ENCODE measurements around the gene INTS1.

Gene INTS1

GRCh38 chr7:1439373-1440363 lies 64.5 kb downstream of the INTS1 start:
- no peak for TF ChIP-seq PKNOX1 (IDR thresholded peaks at IDR 0.05)
- TF ChIP-seq NFRKB (IDR thresholded peaks at IDR 0.05), result no peak
- TF ChIP-seq ELF4 (IDR thresholded peaks at IDR 0.05), result no peak
- no peak for TF ChIP-seq SUZ12 (IDR thresholded peaks at IDR 0.05)
- no peak for TF ChIP-seq FOXK2 (IDR thresholded peaks at IDR 0.05)
- TF ChIP-seq BHLHE40 (IDR thresholded peaks at IDR 0.05; ENCODE audit: borderline replicate concordance), result no peak
- TF ChIP-seq LEF1 (IDR thresholded peaks at IDR 0.05; ENCODE audit: borderline replicate concordance), result no peak
- no peak for TF ChIP-seq FOXA1 (IDR thresholded peaks at IDR 0.05)
- no peak for TF ChIP-seq SP1 (IDR thresholded peaks at IDR 0.05)
- TF ChIP-seq ARNT (IDR thresholded peaks at IDR 0.05), result no peak
- no peak for TF ChIP-seq TARDBP (IDR thresholded peaks at IDR 0.05)
- TF ChIP-seq FOXM1 (IDR thresholded peaks at IDR 0.05; ENCODE audit: borderline replicate concordance), result no peak
- no peak for TF ChIP-seq HDGF (IDR thresholded peaks at IDR 0.05; ENCODE audit: borderline replicate concordance)
- no peak for TF ChIP-seq ZNF384 (IDR thresholded peaks at IDR 0.05)
- no peak for TF ChIP-seq CTBP1 (IDR thresholded peaks at IDR 0.05; ENCODE audit: borderline replicate concordance)
- TF ChIP-seq L3MBTL2 (conservative IDR thresholded peaks at IDR 0.05), result no peak
- ChIA-PET CTCF (interaction anchor here (1.3 kb wide), 1 partner anchor 35 kb away, joined by 3 read pairs; no protein-coding TSS in a partner anchor), POLR2A (no interaction called here)
- DNase-seq (ENCODE audit: extremely low spot score), result no peak

- TF ChIP-seq FOXM1 (IDR thresholded peaks at IDR 0.05; ENCODE audit: borderline replicate concordance) (no peak), ZNF384 (IDR thresholded peaks at IDR 0.05) (no peak), FOXK2 (IDR thresholded peaks at IDR 0.05) (no peak), ELF4 (IDR thresholded peaks at IDR 0.05) (no peak), PKNOX1 (IDR thresholded peaks at IDR 0.05) (no peak), BHLHE40 (IDR thresholded peaks at IDR 0.05; ENCODE audit: borderline replicate concordance) (no peak), HDGF (IDR thresholded peaks at IDR 0.05; ENCODE audit: borderline replicate concordance) (no peak), CTBP1 (IDR thresholded peaks at IDR 0.05; ENCODE audit: borderline replicate concordance) (no peak), SUZ12 (IDR thresholded peaks at IDR 0.05) (no peak), ARNT (IDR thresholded peaks at IDR 0.05) (no peak), NFRKB (IDR thresholded peaks at IDR 0.05) (no peak), SP1 (IDR thresholded peaks at IDR 0.05) (no peak), L3MBTL2 (conservative IDR thresholded peaks at IDR 0.05) (no peak), LEF1 (IDR thresholded peaks at IDR 0.05; ENCODE audit: borderline replicate concordance) (no peak), FOXA1 (IDR thresholded peaks at IDR 0.05) (no peak), TARDBP (IDR thresholded peaks at IDR 0.05) (no peak)
- CTCF ChIA-PET, result interaction anchor here (0.6 kb wide), 1 partner anchor 49 kb away, joined by 3 read pairs; no protein-coding TSS in a partner anchor
- POLR2A ChIA-PET, result no interaction called here
- no peak for DNase-seq (ENCODE audit: extremely low spot score)
Measured at GRCh38 chr7:1438821-1439220, 65.4 kb downstream of the INTS1 start.

- no peak for DNase-seq (ENCODE audit: extremely low spot score)
- no peak for TF ChIP-seq ZNF384 (IDR thresholded peaks at IDR 0.05)
- no peak for TF ChIP-seq PKNOX1 (IDR thresholded peaks at IDR 0.05)
- TF ChIP-seq FOXM1 (IDR thresholded peaks at IDR 0.05; ENCODE audit: borderline replicate concordance), result no peak
- TF ChIP-seq FOXK2 (IDR thresholded peaks at IDR 0.05), result no peak
- TF ChIP-seq SUZ12 (IDR thresholded peaks at IDR 0.05), result no peak
- no peak for TF ChIP-seq L3MBTL2 (conservative IDR thresholded peaks at IDR 0.05)
- no peak for TF ChIP-seq LEF1 (IDR thresholded peaks at IDR 0.05; ENCODE audit: borderline replicate concordance)
- no peak for TF ChIP-seq SP1 (IDR thresholded peaks at IDR 0.05)
- TF ChIP-seq HDGF (IDR thresholded peaks at IDR 0.05; ENCODE audit: borderline replicate concordance), result no peak
- TF ChIP-seq ARNT (IDR thresholded peaks at IDR 0.05), result no peak
- no peak for TF ChIP-seq BHLHE40 (IDR thresholded peaks at IDR 0.05; ENCODE audit: borderline replicate concordance)
- no peak for TF ChIP-seq NFRKB (IDR thresholded peaks at IDR 0.05)
- TF ChIP-seq FOXA1 (IDR thresholded peaks at IDR 0.05), result no peak
- no peak for TF ChIP-seq CTBP1 (IDR thresholded peaks at IDR 0.05; ENCODE audit: borderline replicate concordance)
- no peak for TF ChIP-seq ELF4 (IDR thresholded peaks at IDR 0.05)
- TF ChIP-seq TARDBP (IDR thresholded peaks at IDR 0.05), result no peak
- ChIA-PET CTCF (interaction anchor here (0.6 kb wide), 1 partner anchor 48 kb away, joined by 3 read pairs; no protein-coding TSS in a partner anchor), POLR2A (no interaction called here)
Measured at GRCh38 chr7:1438208-1438607, 66.0 kb downstream of the INTS1 start.

- POLR2A ChIA-PET, result no interaction called here
Measured at GRCh38 chr7:1437155-1437880, 66.9 kb downstream of the INTS1 start.

More at GRCh38 chr7:1437155-1437880, 66.9 kb downstream of the INTS1 start:
- no peak for DNase-seq (ENCODE audit: extremely low spot score)
- TF ChIP-seq ZNF384 (IDR thresholded peaks at IDR 0.05), result no peak
- TF ChIP-seq SP1 (IDR thresholded peaks at IDR 0.05), result no peak
- no peak for TF ChIP-seq ARNT (IDR thresholded peaks at IDR 0.05)
- no peak for TF ChIP-seq NFRKB (IDR thresholded peaks at IDR 0.05)
- TF ChIP-seq ELF4 (IDR thresholded peaks at IDR 0.05), result no peak
- TF ChIP-seq LEF1 (IDR thresholded peaks at IDR 0.05; ENCODE audit: borderline replicate concordance), result no peak
- TF ChIP-seq FOXM1 (IDR thresholded peaks at IDR 0.05; ENCODE audit: borderline replicate concordance), result no peak
- no peak for TF ChIP-seq CTBP1 (IDR thresholded peaks at IDR 0.05; ENCODE audit: borderline replicate concordance)
- no peak for TF ChIP-seq HDGF (IDR thresholded peaks at IDR 0.05; ENCODE audit: borderline replicate concordance)
- no peak for TF ChIP-seq FOXA1 (IDR thresholded peaks at IDR 0.05)
- no peak for TF ChIP-seq PKNOX1 (IDR thresholded peaks at IDR 0.05)
- TF ChIP-seq TARDBP (IDR thresholded peaks at IDR 0.05), result no peak
- no peak for TF ChIP-seq BHLHE40 (IDR thresholded peaks at IDR 0.05; ENCODE audit: borderline replicate concordance)
- CTCF ChIA-PET, result no interaction called here
